Measurements from ENCODE around the gene UBD.

The UBD gene

DNA sequence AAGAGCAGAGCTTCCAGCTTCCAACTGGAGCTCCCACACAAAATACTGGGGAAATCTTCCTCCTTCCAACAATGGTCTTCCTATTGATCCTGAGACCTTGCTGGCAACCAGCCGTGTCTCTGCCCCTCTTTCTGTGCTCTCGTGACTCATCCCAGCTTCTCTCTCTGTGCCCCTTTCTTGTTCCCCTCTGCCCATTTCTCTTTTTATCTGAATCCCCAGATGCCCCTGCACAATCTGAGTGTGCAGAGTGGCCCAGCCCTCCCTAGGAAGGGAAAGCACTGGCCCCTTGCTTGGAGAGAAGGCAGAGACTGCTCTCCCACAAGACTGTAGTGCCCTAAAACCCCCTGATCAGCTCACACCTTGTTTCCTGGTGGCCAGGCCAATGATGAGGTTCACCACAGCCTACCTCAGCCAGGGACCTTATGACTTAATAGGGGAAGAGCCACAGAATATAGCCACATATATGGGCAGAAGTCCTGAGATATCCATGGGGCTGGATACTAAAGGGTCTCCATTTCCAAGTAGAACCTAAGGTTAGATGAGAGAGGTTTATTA lies 48.7 kb downstream of the UBD start:
- TF ChIP-seq, protein P1, sequence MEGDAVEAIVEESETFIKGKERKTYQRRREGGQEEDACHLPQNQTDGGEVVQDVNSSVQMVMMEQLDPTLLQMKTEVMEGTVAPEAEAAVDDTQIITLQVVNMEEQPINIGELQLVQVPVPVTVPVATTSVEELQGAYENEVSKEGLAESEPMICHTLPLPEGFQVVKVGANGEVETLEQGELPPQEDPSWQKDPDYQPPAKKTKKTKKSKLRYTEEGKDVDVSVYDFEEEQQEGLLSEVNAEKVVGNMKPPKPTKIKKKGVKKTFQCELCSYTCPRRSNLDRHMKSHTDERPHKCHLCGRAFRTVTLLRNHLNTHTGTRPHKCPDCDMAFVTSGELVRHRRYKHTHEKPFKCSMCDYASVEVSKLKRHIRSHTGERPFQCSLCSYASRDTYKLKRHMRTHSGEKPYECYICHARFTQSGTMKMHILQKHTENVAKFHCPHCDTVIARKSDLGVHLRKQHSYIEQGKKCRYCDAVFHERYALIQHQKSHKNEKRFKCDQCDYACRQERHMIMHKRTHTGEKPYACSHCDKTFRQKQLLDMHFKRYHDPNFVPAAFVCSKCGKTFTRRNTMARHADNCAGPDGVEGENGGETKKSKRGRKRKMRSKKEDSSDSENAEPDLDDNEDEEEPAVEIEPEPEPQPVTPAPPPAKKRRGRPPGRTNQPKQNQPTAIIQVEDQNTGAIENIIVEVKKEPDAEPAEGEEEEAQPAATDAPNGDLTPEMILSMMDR (IDR thresholded peaks at IDR 0.05; ENCODE audit: low read depth, low read length) = no peak
- no peak overlapping the region for H3K4me3 ChIP-seq (ENCODE audit: low read depth, low read length)

DNA sequence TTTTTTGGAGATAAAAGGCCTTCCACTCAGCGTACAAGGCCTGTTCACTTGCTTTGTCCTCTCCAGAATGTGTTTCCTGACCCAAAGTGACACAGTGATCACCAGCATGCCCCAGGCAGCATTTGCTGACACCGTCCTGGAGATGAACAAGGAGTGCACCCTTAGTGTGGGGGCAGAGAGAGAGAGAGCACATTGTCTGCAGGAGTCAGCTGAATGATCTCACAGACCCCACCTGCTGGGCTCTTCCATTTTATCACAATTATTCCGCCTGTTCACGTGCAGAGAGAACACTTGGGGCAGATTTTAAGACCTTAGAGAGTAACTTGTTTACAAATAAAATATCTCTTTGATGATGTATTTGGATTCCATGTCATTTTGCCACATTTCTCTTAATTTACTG lies 49.3 kb downstream of the UBD start:
- H3K4me3 ChIP-seq (ENCODE audit: low read depth, low read length) = no peak overlapping the region
- TF ChIP-seq, protein P1 (IDR thresholded peaks at IDR 0.05; ENCODE audit: low read depth, low read length) = no peak

DNA sequence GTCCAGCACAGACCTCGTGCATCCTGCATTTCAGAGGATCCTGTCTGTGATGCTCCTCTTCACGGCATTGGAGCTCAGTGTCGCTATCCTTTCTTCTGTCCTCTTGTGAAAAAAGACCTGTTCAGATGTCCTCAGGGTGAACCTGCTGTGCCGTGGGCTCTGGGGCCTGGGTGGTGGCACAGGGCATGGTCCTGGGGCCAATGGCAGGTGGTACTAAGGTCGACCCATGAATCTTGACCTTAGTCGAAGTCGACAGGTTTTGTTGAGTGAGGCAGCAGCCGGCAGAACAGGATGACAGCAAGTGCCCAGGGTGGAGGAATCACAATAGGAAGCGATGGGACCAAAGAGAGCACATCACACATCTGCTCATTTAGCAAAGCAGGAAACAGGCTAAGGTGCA lies 49.8 kb downstream of the UBD start:
- TF ChIP-seq, protein P1 (IDR thresholded peaks at IDR 0.05; ENCODE audit: low read depth, low read length) = no peak

DNA sequence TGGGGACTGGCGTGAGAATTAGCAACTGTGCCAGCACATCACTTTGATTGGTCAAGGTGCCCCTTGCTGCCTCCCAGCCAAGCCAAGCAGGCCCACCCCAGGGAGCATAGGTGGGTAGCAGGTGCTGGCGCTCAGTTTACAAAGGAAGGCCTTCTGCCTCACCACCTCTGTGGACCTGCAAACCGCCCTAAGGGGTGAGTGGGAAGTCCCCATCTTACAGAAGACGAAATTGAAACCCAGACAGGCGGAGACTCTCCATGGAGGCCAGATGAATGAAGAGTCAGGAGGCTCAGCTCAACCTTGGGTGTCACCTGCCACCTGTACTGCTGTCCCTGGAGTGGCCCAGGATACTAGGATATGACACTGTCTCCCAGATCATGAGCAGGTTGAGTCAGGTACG lies 50.3 kb downstream of the UBD start:
- TF ChIP-seq, protein P1 (IDR thresholded peaks at IDR 0.05; ENCODE audit: low read depth, low read length) = no peak
- H3K4me3 ChIP-seq (ENCODE audit: low read depth, low read length) = no peak overlapping the region

More for the DNA sequence above, 49.8 kb downstream of the UBD start:
- no peak overlapping the region for H3K4me3 ChIP-seq (ENCODE audit: low read depth, low read length)

DNA sequence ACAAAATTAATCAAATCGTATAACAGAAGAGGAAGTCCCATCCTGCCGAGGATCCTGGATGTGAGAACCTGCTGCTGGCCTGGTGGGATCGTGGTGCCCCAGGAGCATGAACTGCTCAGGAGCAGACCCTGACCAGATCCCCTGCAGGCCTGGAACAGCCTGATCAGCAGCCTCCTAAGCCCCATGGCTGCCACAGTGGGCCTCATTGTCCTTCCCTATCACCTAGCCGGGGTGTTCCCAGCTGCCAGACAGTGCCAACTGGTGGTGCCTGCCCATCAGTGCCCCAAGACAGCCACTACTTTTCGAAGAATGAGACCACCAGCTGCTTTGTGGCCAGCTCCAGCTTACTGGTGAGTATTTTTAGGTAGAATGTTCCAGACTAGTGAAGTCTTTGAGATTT lies 52.2 kb downstream of the UBD start:
- TF ChIP-seq, protein P1 (IDR thresholded peaks at IDR 0.05; ENCODE audit: low read depth, low read length) = no peak
- H3K4me3 ChIP-seq (ENCODE audit: low read depth, low read length) = no peak overlapping the region

DNA sequence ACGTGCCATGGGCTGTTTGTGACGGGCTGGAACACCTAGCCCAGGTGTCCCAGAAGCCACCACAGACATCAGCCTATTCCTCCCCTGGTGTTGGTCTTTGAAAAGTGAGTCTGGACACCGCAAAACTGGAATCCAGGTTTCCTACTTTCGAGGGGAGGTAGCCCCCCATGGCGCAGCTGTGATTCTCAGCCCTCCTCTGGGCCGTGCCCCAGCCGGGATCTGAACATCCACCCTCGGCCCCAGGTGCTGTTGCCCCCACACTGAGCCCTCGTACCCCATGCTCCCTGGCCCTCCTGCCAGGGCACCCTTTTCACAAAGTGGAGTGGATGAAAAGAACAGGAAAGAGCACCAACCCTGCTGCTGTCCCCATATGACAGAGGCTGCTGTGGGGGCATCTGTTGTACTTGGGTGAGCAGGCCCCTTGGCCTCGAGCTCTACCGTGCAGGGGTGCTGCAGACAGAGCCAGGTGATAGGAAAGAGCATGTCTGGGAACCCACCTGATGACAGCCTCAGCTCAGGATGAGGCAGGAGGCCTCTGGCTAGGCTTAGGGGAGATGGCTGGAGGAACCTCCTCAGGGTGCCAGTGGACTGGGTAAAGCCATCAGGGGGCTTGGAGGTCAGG lies 53.0 kb downstream of the UBD start:
- H3K4me3 ChIP-seq (ENCODE audit: low read depth, low read length) = no peak overlapping the region
- TF ChIP-seq, protein P1 (IDR thresholded peaks at IDR 0.05; ENCODE audit: low read depth, low read length) = no peak

DNA sequence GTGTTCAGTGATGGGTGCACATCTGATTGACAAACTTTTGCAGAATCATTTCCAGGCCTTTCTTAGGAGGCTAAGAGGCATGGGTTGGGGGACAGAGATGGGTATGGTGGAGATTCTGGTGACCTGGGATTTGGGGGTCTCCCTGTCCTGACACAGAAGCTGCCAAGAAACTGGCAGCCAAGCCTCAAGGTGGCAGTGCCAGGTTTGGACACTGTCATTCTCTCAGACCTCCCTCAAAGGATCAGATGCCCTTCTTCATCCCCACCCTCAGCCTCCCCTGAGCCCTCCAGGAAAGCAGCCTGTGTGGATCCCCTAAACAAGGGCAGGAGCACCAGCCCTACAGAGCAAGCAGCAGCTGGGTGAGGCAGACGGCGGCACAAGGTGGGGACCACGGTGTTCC lies 53.7 kb downstream of the UBD start:
- TF ChIP-seq, protein P1 (IDR thresholded peaks at IDR 0.05; ENCODE audit: low read depth, low read length) = no peak
- no peak overlapping the region for H3K4me3 ChIP-seq (ENCODE audit: low read depth, low read length)

Data from WI38 (cell line).